GM12874 (cell line): ENCODE measurements around the gene UBQLN4.

ENCODE experiments used
- TF ChIP-seq, protein P1 (sequence below): IDR thresholded peaks from 2 replicates; pipeline ENCODE4 v1.5.1; 2011; ENCODE audit warnings: low read depth, mild to moderate bottlenecking, control low read depth, low read length, moderate library complexity; ENCODE audit not compliant: insufficient read depth

The UBQLN4 gene

DNA sequence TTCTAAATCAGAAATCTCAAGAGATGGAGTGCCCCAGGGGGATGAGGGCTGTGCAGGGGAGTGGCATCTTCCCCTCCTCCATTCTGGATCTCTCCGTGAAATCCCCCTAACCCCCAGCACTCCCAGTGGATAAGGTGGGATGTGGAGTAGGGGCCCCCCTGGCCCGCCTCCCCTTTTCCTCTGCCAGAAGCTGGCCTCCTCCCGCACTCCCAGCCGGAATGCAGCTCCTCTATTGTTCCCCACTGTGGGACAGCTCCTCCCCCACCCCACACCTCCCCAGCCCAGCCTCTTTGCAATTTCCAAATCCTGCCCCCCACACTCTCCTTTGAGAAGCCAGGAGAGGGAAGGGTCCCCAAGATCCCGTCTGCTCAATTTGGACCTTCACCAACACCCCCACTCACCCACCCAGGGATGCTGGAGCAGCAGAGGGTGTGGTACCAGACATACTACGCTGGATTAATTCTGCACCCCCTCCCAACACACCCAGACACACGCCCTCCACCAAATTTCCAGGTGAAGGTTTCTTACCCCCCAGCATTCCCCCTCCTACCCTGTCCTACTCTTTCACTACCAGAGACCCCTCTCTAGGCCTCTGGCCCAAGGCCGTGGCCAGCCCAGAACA, 26.8 kb upstream of the UBQLN4 start:
- TF ChIP-seq, protein P1, sequence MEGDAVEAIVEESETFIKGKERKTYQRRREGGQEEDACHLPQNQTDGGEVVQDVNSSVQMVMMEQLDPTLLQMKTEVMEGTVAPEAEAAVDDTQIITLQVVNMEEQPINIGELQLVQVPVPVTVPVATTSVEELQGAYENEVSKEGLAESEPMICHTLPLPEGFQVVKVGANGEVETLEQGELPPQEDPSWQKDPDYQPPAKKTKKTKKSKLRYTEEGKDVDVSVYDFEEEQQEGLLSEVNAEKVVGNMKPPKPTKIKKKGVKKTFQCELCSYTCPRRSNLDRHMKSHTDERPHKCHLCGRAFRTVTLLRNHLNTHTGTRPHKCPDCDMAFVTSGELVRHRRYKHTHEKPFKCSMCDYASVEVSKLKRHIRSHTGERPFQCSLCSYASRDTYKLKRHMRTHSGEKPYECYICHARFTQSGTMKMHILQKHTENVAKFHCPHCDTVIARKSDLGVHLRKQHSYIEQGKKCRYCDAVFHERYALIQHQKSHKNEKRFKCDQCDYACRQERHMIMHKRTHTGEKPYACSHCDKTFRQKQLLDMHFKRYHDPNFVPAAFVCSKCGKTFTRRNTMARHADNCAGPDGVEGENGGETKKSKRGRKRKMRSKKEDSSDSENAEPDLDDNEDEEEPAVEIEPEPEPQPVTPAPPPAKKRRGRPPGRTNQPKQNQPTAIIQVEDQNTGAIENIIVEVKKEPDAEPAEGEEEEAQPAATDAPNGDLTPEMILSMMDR, result no peak

DNA sequence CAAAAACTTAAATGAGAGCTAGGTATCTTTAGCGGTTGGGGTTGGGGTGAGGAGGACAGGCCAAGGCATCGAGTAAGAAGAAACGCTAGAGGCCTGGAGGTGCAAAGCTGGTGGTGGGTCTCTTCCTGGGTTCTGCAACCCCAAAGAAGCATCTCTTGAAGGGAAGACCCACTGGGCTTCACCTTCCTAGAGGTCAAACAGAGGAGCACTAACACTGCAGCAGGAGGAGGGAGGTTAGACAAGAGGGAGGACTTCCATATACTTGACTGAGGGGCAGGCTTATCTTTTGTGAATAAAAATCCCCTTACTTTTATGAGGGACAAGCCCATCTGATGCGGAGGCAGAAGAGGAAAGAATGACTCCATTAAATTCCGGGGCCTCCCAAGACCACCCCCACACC, 26.2 kb upstream of the UBQLN4 start:
- TF ChIP-seq, protein P1, result no peak

DNA sequence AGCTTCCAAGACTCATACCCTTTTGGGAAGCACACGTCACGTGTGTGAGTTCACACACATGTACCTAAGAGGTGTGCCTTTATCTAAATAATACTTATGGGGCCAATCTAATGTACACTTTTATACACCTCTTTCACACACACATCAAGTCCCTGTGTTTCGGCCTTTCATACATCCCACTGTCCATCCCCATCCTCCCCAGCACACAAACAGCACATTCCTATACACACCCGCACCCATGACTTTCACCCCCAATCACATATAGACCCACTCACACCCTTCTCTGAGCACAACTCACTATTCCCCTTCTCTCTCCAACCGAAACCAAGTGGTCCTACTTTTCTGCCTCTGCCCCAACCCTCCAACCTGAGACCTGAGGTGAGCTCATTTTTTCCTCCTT, 25.1 kb upstream of the UBQLN4 start:
- TF ChIP-seq, protein P1, result no peak

DNA sequence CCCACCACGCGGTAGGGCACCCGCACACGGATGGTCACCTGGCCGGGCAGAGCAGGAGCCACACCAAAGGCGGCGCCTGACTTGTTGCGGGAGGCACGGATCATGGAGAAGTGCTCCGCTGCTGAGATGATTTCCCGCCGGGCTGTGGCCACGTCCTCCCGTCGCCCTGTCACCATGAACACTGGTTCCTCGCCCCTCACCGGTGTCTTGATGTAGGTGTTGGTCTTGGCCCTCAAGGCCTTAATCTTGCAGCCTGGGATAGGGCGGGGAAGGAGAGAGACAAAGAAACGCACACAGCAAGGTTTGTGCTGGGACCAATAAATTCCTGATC, 23.8 kb upstream of the UBQLN4 start:
- TF ChIP-seq, protein P1, result no peak

DNA sequence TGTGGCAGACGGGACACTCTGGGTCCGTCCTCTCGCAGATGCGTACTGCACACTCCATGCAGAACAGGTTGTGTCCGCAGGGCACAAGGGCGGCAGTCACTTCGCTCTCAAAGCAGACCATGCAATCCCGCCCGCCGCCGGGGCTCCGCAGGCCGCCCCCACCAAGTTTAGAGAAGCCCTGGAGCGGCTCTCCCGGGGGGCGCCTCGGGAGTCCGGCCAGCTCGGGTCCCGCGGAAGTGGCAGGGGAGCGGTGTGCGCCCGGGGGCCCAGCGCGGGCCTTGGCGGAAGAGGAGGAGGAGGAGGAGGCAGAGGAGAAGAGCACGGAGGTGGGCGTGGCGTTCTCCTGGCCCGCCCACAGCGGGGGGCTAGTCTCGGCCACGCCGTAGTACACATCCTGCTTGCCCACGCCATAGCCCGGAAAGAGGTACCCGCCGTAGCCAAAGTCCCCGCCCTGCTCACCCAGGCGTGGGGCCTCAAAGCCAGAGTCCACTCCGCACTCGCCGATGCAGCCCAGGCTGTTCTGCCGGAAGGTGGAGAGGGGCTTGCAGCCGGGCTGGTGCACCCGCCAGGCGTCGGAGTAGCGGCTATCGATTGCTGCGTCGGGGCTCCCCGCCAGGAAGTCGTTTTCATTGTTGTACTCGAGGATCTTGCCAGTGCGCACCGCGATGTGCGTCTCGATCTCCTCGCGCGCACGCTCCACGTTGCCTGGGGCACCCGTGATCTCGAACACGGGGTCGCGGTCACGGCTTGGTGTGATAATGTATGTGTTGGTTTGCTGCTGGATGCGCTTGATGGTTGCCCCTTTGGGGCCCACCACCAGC, 23.2 kb upstream of the UBQLN4 start:
- TF ChIP-seq, protein P1, result no peak

DNA sequence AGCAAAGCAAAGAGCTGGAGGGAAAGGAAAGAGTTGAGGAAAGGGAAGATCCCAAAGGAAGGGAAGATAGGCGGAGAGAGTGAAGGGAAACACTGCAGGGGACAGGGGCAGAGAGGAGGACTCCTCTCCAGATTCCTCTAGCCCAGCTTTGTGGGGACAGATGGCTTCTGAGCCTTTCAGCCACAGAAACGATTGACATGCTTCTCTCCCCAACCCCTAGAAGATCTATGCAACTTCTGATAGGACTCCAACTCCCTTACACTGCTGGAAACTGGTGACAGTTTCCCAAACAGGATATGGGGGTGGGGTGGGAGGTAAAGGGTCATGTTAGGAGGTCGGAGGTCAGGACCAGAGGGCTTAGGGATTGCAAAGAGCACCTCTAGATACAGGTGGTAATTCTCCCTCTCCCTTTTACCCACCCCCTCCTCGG, 22.2 kb upstream of the UBQLN4 start:
- TF ChIP-seq, protein P1, result no peak

DNA sequence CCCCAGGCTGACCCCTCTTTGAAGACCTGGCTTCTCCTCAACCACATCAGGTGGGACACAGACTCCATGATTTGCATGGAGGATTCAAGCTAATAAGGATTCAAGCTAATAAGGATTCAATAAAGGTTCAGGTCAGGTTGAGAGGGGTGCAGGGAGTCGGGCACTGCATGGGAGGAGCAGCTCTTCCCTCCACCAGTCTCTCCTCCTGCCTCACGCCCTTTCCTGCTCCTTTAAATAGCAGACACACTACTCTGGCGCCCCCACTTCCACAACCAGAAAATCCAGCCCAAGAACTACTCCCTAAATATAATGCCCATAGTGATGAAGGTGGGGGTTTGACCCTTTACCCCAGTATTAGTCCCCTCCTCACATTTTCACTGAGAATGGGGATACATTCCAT, 21.6 kb upstream of the UBQLN4 start:
- TF ChIP-seq, protein P1, result no peak
